HG03139 (cell line): ENCODE data around the gene MSH5.

Experiments used
- ATAC-seq: cut with Tn5 transposase; IDR thresholded peaks from one replicate; pipeline ENCODE4 v1.9.1; 2021; ENCODE audit not compliant: unreplicated experiment

The MSH5 gene

DNA sequence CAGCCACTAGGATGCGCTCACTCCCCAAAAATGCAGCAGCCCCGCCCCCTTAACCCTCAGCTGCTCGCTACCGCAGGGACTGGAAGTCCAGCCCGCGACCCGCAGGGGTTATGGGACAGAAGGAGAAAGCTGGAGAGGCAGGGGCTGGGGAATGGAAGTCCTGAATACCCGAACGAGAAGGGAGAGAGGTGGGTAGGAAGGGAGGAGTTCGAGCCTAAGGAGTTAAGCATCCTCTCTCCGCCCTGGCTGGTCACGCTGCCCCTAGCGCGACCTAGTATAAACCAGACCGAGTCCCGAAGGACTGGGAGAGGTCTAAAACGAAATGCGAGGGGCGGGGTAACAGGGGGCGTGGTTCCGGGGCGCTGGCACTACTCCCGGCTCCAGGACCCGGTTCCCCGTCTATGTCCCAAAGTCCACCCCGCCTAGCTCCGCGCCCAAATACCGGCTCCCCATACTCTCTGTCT lies 10.3 kb upstream of the MSH5 start:
- no peak for ATAC-seq

DNA sequence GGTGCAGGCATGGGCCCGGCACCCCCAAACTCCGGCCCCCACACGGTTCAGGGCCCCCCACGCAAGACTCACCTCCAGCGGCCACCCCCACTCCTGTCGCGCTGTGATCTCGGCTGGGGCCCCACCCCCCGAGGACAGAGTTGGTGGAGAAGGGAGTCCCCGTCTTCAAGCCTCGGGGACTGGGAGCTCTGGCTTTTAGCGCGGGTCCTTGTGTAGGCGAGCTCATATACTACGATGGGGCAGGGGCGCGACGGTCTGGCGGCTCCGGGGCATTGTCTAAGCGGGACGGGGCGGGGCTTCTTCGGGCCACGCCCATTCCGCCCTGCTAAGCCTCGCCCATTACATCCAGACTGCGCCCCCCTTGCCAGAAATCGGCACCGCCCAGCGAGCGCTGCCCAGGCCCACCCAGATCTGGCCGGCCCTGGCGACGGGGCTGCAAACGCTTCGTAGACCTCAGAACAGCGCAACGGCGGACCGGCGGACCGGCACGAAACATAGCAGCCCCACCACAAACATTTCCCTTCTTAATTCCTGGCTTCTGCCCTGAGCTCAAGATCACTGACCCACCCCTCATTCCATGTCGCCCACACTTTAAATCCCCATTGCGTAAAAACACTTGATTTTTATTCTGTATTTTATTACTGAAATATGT lies 9.7 kb upstream of the MSH5 start:
- no peak for ATAC-seq

DNA sequence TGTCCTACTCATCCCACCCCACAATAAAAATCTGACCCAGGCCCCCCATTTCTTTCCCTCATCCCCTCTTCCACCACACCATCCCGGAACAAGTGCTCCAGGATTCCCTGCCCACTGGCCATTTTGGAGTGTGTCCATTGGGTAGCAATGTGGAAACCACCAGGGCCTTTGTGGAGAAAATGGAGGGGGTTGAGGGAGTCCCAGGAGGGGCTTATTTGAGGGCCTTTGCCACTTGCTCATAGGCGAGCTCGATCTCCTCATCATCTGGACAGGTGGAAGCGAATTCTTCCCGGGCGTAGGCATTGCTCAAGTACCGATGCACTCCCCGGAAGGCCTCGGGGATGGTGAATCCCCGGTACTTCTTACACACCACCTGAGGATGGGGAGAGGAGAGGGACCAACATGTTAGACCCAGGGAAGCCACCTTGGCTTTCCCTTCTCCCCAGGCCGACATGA lies 9.1 kb upstream of the MSH5 start:
- no peak for ATAC-seq

DNA sequence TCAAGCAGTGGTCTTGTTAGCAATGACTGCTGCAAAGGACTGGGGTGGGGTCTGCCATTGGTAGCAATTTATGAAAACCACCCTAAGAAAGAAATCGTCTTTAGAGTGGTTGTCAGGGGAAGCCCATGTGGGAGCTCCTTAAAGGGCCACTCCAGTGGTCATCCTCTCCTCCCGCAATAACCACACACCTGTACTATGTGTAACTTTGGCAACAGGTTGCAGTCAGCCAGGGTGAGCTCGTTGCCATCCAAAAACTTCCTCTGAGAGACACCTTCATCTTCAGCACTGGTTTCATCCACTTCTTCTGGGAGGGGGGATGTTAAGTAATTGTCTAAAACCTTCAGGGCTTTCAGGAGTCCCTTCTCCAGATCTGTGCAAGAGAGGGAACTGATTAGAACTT lies 7.8 kb upstream of the MSH5 start:
- no peak for ATAC-seq

DNA sequence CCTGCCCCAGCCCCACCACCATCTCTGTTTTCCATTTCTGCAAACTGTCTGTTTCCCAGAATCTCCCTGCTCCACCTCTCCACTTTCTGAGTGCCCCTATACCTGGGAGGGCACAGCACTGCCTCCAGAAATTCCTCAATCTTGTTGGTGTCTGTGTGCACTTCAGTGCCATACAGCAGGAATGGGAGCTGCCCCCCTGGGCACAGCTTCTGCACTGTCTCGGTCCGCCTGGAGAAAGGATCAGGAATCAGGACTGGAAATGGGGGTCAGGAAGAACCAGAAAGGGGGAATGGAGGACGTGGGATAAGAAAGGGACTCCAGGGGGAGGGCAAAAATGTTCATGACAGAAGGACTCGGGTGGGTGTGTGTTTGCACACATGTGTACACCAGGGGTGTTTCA lies 6.1 kb upstream of the MSH5 start:
- ATAC-seq = no peak

DNA sequence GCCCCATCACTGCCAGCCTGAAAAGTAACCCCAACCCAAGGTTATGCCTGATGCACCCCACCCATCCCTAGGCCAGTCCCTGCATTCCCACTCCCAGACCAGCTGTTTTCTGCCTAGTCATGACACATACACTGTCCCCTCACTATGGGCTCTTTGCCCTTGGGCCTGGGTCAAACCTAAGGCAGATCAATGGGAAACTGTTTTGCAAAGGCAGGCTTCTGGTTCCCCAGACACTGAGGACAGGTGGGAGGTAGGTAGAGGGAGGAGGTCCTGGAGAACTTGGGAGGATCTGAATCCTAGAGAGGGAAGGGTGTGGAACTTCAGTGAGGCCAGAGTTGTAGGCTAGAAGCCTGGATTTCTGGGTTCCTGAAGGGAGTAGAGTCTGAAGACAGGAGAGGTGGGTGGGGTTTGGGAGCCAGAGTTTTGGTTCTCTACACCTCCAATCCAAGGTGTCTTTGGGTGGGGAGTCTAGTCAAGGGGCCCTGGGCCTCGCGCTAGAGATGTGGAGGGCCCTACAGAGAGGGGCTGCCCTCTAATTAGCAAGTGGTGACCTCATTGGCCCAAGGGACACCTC lies 5.5 kb upstream of the MSH5 start:
- ATAC-seq = no peak

DNA sequence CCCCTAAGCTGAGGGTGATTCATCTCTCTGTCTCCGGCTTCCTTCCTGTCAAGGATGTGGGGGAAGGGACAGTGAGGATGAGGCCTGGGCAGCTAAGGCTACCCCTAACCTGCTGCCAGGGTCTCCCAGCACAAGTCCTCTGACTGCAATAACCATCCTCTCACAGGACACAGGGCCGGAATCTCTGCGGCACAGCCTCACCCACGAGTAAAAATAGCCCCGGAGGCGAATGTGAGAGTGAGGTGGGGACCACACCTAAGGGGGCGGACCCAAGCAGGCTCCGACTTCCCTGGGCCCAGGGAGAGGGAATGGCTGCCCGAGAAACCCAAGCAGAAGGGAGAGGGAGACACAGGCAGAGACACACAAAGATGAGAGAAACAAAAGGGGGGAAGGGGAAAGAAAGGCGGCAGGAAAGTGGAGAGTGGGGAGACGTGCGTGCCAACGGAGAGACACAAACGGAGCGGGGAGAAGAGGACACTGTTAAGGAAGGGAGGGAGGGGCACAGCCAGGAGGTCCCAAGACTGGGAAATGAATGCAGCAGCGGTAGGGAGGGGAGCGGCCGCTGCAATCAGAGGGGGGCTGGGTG lies 4.9 kb upstream of the MSH5 start:
- ATAC-seq = no peak

DNA sequence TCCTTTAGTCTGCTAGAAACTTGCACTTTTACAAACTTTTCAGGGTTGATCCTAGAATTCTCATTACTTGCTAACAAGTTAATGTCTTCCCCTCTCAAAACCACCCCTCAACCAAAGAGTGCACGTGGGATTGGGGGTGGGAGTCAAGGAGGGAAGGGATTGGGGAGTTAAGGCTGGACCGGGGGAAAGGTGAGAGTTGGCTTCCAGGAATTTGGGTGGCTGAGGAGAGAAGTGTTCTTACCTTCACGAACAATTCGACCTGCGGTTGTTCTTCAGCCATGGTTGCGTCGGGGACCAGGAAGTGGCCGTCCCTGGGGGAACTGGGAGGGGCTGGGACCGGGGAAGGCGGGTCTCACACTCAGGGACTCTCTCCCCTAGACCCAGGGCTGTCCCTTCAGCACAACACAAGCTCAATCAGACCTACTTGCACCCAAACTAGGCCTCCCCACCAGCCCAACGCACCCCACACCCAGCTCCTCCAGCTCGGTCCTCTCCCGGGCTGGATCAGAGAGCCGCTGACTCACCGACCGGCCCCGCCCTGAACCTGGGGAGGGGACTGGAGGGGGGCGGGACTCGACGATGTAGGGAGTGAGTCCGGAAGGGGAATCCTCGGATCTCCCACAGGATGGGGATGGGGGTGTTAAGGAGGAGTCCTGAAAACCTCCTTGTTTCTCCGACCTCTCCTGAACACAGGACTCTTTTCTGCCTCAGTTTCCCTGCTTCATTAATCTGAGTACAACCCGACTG lies 3.6 kb upstream of the MSH5 start, which contains the start of gene CLIC1:
Gene CLIC1, minus strand, starts transcription at position 510 of the 747 bp plus-strand sequence. Its CDS starts 230 bp downstream, at position 280.
- peak; percentile 26 for ATAC-seq

DNA sequence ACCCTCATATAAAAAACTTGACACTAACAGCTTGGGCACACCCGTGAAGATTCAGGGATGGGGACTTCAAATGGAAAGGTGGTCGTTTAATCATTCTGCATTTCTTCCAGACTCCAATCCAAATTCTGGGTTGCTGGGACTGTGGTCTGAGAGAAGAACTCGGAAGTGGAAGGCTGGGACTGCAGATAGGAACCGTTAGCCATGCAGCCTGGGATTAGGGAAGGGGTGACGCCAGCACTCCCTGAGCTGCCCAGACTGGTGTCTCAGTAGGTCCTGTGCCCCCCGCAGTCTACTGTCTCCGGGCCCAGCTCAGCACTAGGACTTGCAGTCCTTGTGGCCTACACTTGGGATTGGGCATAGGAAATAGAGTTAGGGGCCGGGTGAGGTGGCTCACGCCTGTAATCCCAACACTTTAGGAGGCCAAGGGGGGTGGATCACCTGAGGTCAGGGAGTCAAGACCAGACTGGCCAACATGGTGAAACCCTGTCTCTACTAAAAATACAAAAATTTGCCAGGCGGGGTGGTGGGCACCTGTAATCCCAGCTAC lies 3.0 kb upstream of the MSH5 start:
- no peak for ATAC-seq

DNA sequence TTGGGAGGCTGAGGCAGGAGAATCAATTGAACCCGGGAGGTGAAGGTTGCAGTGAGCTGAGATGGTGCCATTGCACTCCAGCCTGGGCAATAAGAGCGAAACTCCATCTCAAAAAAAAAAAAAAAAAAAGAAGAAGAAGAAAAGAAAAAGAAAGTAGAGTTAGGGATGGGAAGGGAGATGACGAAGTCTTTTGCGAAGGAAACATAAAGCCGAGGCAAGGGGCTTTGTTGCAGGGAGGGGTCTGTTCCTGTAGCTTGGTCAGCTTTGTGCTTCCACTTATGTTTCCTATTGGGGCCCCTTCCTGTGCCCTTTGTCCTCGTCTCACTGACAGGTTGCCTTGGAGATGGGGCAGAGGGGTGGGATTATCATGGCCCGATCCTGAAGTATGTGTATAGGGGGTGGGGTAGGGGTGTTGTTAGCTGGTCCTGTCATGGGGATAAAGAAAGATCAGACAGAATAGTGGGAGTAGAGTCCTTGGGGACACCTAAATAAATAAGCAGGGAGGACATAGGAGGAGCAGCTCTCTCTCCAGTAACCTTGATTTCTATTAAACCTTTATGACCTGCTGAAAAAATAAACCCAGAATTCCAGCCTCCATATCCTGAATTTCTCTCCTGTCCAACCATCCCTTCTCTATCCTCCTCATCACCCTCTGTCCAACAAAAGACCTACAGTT lies 2.4 kb upstream of the MSH5 start:
- no peak for ATAC-seq

DNA sequence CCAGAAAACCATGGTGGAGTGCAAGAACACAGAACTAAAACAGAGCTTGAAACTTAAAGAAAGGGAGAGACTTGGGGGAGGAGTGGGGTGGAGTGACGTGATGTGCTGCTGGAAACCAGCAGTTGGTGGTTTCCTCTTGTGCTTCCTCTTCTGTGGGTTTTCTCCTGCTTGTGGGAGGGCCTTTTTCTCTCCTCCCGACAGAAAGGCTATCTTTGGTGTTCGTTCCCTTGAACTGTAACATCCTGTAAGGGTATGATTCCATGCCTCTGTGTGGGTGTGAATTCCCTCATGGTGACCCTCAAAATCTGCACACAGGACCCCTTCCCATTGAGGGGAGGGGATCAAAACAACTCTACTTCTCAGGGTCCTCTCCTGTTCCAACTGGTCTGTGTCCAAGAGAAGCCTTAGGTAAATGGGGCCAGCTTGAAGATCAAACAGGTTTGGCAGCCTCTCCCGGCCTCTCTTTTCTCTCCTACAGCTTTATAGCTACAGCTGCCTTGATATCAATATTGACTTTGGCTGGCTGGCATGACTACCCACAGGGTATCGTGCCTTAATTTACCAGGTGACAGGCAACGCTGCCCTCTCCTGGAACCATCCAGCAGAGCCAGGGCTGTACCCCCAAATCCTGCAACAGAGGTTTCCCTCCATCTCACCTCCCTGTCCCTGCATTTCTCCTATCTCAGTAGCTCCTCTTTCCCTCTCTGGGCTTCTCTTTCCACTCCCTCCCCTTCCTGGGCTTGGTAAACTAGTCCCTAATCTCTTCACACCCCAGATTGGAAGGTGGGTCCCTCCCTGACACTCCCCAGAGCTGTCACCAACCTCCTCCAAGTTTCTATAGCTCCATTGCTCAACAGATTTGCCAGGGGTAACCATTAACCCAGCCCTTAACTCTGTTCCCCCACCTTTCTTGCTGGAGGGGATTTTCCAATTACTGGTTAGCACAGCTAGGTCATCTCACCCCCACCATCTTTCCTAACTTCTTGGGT lies 1.5 kb upstream of the MSH5 start:
- no peak for ATAC-seq

DNA sequence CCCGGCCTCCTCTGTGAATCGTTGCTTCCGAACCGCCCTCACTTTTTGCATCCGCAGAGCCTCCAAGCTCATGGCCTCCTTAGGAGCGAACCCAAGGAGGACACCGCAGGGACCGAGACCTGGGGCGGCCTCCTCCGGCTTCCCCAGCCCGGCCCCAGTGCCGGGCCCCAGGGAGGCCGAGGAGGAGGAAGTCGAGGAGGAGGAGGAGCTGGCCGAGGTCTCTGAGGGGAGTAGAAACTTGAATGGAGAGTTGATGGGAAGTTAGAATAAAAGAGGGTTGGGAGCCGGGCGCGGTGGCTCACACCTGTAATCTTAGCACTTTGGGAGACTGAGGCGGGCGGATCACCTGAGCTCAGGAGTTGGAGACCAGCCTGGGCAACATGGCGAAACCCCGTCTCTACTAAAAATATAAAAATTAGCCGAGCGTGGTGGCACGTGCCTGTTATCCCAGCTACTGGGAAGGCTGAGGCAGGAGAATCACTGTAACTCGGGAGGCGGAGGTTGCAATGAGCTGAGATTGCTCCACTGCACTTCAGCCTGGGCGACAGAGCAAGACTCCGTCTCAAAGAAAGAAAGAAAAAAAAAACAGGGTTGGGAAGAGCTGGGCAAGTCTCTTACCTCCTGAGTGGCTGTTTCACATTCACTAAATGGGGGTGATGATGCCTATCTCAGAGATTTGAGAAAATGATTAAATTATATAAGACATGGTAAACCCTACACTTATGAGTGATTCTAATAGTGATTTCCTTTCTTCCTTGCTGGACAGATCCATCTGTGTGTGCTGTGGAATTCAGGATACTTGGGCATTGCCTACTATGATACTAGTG lies 805 bp downstream of the MSH5 start:
- no peak for ATAC-seq

DNA sequence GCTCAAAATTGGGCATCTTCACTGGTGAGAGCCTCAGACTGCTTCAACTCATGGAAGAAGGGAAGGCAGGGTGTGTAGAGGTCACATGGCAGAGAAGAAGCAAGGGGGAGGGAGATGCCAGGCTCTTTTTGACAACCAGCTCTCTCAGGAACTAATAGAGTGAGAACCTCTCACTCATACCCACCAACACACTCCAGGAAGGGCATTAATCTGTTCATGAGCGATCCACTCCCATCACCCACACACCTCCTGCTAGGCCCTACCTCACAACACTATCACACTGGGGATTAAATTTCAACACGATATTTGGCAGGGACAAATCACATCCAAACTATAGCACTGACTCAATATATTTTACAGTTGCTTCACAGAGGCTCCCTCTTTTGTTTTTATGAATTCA lies 2.0 kb downstream of the MSH5 start:
- ATAC-seq = no peak

DNA sequence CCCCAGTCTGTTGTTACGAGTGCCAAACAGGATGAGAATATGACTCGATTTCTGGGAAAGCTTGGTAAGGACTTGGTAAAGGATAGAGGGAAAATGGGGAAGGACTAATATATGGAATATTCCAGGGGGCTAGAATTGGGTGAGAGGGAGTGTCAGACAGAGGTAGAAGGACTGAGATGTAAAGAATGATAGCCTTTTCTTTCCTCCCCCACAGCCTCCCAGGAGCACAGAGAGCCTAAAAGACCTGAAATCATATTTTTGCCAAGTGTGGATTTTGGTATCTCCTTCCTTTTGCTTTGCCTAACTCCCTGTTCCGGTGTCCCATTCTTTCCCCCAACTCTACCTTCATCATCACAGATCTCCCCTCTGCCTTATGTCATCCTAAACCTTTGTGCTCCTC lies 3.1 kb downstream of the MSH5 start:
- ATAC-seq = no peak

DNA sequence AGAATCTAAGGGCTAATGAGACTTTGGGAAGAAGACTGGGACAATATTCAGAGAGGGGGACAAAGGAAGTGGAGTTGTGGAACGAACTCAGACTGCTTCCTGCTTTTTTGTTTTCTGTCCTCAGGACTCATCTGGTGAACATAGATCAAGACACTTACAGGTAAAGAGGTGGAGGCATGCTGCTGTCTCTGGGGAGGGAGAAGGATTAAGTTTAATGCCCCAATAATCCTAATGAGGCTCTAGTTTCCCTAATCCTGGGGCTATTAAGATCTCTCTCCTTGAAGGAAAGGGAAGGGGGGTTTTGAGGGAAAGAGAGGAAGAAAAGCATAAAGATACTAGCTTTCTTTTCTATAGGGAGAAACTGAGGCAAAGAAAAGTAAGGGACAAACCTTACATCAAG lies 4.6 kb downstream of the MSH5 start:
- no peak for ATAC-seq

DNA sequence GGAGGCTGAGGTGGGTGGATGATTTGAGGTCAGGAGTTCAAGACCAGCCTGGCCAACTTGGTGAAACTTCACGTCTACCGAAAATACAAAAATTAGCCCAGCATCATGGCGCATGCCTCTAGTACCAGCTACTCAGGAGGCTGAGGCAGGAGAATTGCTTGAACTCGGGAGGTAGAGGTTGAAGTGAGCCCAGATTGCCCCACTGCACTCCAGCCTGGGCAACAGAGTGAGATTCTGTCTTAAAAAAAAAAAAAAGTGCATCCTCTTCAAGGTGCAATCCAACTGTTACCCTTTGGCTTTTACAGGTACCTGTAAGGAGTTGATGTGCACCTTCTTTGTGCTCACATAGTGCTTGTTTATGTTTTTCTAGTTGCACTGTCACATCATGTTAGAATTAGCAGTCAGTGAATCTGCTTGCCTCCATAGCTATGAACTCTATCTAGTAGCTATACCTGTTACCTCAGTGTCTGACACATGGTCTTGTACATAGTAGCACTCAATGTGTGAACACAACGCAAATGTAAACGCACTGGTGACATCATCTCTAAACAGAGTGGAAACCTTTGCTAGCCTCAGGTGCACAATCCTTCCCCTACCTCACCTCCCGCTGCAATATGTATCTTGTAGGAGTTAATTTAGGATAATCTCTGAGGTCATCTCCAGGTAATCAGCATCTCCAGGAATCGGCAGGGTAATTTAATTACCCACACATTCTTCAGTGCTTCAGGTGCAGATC lies 9.7 kb downstream of the MSH5 start:
- ATAC-seq = no peak

DNA sequence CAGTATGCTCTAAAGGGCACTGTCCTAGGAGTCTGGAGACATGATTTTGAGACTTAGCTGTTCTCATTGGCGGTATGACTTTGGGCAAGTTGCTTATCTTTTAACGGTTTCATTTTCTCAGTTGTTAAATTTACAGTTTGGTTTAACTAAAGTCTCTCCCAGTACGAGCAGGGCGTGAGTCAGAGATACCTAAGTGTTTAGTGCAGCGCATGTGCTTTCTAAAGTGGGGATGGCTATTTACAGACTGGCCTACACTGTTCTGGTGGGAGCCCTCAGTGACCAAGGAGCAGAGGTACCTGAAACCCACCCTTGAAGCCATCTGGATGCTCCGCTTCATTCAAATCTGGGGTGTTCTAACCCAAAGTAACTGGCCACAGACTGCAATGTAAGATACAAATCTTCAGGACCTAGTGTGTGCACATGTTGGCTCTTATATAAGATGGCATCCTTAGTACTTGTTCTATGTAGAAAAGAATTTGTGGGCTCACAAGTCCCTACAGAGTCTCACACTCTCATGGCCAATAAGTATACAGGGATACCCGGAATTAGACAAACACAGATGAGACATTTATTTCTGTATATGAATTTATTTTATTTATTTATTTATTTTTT lies 10.7 kb downstream of the MSH5 start:
- ATAC-seq = no peak
